GM18526 (cell line): ENCODE data around the gene SEL1L3.

Experiments
- POLR2A ChIP-seq: IDR thresholded peaks from 3 replicates; pipeline ENCODE4 v1.6.1; 2011; ENCODE audit not compliant: insufficient read length; ENCODE audit errors: extremely low read depth

Gene SEL1L3

DNA sequence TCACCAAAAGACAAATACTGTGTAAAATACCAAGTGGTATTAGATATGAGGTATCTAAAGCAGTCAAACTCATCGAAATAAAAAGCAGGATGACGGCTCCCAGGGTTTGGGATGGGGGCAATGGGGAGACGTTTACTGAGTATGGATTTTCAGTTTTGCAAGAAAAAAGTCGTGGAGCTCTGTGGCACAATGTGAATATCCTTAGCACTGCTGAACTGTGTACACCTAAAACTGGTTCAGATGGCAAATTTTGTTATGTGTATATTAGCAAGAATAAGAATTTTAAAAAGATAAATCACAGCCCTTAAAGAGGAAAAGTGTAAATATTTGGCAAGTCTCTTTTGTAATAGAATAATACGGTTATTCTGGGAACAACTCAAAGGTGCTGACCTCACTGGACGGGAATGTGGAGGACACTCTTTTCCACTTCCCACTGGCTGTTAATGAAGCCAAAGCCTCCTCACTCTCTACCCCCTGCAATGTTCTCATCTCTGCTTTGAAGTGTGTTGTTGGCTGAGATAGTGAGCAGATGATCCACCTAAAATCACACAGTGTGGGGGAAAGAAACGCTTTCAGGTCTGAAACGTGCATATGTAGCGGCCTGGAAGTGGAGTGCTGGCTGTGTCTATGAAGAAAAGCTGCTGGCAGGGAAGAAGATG, 49.2 kb downstream of the SEL1L3 start:
- no peak for TF ChIP-seq POLR2A

DNA sequence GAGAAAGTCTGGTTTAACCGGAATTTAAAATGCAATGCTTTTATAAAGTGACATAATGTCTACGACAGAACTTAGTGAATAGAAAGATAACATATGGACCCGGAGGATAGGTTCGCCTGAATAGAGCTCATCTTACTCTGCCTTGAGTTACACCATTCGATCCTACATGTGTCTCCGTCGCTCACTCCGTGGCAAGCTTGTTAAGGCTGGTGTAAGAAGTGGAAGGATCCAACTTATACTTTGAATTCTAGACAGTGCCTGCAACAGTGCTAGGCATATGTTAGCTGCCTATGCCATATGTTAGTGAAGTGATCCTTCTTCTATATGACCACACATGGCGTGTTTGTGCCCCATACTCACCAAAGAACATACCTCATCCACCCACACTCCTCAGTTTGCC, 50.9 kb downstream of the SEL1L3 start:
- TF ChIP-seq POLR2A: no peak

DNA sequence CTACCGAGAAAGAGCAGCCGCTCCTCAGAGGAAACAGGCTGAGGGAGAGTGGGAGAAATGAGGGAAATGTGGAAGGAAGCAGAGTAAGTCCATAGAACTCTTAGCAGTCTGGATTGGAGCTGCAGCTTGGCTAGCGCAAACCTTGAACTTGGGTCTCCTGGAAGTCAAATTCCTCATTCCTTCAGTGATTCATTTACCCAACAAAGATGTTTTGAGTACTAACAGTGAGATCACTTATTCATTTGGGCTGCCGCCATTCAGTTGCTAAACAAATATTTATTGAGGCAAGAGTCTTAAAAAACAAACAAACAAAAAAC, 51.5 kb downstream of the SEL1L3 start:
- TF ChIP-seq POLR2A: no peak

DNA sequence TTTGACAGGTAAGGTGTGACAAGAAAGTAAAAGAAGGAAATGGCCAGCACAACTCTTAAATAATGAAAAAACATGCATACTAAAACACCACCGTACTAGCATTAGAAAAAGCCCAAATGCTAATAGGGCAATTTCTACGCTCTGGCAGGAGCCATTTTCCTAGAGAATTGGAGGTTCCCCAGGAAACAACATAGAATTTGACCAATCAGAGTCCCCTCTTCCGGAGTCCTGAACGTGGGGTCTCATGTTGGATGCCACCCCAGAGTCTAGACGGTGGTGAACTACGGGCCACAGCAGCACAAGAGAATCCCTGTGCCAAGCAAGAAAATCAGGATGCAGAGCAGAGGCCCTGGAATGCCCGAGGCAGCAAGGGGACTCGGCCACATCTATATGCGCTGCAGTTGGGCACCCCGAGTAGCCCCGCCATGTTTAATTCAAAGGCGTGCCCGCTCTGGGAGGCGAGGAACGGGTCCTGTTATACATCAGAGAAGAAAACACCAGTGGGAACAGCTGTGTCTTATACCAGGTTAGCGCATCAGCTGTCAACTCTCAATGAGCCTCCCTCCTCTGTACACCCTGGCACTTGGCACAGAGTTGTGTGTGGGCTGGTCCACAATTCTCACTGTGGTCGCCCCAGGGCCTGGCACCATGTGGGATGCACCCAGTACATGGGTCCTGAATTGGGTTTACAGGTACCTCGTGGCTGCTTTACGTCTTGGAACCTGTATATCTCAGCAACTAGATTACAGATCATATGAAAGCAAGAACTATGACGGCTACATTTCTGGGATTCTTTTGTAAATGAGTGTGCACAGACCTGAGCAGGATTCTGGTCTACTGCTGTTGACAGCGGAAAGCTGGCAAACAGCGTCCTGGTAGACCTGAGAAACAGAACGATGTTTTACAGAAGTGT, 52.1 kb downstream of the SEL1L3 start:
- no peak for TF ChIP-seq POLR2A

DNA sequence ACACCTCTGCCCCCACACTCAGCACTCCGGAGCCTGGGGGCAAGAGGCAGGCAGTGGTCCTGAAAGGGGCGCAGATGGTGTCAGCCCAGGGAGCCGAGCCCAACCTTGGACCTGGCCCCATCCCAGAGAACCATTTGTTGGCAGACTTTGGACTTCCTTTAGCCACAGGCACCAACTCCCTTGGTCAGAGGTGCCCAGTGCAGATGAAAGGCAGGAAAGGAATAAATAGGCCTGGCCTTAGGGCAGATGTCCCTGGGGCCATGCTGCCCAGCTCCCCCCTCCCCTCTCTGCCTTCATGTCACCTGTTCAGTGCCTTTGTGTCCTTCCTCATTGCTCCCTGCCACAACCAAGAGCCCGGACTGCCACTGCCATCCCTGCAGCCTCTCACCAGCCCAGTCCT, 52.8 kb downstream of the SEL1L3 start:
- no peak for TF ChIP-seq POLR2A

DNA sequence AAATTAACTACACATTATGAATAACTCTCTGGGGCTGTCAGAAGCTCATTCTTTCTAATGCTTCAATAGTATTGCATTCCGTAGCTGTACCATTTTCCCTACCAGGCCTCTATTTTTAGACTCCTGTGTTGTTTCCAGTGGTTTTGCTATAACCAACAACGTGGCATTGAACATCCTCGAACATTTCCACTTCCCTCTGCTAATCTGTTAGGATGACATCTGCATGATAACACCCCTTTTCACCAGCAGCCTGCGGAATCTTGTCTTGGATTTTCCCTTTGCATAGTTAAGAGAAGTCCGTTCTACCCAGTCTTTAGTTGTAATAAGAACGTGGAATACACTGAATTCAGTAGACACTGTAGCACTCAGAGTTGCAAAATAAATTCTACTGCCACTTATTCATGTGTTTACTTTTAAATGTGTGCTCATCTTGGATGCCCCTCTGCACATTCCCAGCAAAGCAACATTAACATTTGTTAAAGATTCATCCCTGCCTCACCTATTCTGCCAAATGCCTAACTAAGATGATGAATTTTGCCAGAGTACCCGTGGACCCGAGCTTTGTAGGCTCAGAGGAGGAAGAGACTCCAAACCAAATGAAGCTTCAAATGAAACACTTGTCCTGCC, 55.6 kb downstream of the SEL1L3 start:
- no peak for TF ChIP-seq POLR2A

DNA sequence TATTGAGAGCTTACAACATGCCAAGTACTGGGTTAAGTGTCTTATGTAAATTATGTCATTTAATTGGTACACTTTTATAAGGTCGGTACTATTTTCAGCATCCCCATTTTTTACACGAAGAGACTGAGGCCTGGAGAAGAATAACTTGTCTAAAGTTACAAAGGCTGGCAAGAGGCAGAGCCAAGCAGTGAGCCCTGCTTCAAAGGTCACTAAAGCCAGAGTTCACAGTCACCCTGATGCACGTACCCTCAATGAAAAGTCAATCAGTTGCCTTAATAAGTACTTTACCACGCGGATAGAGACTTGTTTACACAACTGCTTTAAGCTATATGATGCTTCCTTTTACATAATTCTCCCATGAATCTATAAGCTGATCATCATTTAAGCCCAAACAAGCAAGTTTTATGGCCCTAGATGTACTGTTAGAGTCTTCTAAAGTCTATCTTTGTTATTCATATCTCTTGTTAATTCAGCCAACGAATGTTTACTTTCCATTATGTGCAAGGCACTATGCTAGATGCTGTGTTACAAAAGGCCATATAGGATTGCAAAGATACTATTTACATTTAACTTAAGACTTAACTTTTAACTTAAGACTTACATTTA, 57.4 kb downstream of the SEL1L3 start:
- no peak for TF ChIP-seq POLR2A

DNA sequence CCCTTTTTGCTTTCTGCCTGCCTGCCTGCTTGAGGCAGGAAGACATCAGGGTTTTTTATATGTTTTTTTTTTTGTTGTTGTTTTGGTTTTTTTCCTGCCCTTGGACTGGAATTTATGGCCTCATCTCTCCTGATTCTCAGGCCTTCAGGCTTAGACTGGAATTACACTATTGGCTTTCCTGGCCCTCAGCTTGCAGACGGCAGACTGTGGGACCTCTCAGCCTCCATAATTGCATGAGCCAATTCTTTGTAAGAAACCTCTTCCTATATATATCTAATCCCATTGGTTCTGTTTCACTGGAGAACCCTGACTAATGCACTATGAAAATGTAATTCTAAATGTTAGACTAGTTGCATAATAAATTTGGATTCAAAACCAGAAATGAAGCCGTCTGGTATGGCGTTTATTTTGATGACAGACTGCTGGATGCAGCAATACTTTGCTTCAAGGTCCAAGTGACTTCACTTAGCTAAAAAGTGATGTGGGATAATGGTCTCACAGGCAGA, 59.0 kb downstream of the SEL1L3 start:
- TF ChIP-seq POLR2A: no peak

DNA sequence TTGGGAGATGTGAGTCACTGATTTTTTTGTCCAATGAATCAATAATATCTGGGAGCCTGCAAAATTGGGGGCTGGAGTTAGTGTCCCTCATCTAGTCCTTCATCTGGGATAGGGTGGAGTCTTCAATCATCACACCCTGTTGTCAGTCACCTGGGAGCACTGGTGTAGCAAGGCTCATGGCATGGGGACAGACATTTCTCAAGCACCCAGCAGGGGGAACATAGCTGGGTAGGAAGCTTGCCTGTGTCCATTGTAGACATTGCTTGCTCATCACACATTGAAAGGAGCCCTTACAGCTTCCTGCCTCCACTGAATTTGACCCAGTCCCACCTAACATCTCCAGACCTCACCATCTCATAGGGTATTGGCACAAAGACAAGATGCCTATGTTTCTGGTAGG, 61.2 kb downstream of the SEL1L3 start:
- no peak for TF ChIP-seq POLR2A

DNA sequence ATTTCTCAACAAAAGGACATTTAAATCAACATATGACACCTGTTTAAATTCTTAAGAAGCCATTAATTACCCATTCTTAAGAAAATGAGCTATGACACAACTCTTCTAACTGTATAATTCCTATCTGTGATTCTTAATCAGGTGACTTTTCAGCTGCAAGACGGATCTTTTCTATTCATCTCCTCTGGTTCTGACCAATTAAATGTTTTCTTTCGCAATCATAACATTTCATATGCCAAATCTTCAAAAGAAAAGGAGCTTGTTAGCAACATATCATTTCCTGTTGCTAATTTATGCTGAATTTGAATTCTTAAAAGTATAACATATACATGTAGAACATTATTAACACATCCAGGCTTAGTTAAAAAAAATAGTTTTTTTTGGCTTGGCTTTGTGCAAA, 62.5 kb downstream of the SEL1L3 start:
- TF ChIP-seq POLR2A: no peak

DNA sequence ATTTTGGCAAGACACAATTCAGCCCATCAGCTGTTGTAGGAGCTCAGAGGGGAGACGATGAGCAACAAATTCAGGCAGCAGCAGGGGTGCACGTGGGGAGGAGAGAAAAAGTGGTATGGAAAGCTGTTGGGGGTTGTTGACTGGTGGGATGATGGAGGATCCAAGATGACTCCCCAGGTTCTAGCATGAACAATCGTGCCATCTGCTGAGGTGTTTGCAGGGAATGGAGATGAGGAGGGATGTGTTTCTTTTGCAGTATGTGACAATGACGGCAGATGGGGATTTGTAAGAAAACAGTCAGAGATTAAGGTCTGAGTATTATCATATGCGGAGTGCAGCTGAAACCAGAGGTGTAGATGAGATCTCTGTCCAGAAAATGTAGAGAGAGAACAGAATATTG, 63.3 kb downstream of the SEL1L3 start:
- TF ChIP-seq POLR2A: no peak

DNA sequence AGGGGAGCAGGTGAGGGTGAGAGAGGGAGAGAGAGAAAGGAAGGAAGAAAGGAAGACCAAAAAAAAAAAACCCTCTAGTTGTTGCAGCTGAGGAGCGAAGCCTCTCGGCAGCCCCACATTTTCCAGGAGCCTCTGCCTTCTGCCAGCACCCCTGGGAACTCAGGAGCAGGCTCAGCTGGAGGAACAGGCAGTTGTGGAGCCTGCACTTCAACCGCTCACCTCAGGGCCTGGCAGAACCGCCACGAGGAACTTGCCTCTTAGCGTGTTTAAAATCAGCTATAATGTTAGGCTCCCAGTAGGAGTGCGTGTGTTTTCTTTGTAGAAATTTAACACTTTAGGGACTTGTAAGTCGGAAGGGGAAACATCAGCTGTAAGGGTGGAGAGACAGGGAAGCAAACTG, 65.7 kb downstream of the SEL1L3 start:
- no peak for TF ChIP-seq POLR2A

DNA sequence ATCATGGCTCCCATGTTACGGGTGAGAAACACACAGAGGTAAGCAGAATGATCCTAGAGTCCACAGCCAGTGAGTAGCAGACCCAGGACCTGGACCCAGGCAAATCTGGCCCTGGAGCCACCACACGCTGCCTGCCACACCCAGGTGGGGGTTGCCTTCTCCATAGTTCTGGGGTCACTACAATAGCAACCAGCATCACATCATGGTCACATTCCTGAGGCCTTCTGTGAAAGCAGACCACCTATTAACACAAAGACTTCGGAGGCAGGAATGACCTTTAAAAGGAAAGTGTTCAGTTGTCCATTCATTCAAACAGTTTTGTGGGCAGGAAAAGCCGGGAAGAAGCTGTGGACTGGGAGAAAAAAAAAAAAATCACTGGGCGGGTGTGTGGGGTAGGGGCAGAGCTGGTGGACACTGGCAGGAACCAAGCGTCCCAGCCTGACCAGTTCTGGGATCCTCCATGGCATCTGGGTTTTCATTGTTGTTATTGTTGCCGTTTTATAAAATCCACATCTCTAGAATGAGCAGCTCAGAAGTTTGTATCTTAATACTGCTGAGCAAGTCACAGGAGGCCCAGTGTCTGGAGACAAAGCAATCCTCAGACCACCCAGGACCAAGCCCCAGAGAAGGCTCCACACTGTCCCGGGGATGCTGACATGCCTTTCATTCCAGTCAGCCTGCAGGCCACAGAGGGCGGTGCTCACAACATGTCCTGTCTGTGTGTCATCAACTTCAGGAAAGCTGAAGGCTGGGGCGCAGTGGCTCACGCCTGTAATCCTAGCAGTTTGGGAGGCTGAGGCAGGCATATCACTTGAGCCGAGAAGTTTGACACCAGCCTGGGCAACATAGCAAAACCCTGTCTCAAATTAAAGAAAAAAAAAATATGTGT, 67.0 kb downstream of the SEL1L3 start:
- TF ChIP-seq POLR2A: no peak

DNA sequence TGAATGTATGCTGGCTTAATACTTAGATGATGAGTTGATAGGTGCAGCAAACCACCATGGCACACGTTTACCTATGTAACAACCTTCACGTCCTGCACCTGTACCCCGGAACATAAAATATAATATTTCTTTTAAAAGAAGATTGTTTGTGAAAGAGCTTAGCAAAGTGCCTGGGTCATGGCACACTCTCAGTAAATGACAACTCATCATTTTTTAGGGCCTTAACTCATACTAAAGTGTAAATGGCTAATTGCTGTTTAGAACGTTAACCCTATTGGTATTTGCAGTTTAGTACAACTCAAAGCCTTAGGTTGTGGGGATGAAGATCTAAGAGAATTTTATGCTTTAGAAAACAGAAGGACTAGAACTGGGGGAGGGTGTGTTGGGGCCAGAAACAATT, 67.7 kb downstream of the SEL1L3 start:
- no peak for TF ChIP-seq POLR2A

DNA sequence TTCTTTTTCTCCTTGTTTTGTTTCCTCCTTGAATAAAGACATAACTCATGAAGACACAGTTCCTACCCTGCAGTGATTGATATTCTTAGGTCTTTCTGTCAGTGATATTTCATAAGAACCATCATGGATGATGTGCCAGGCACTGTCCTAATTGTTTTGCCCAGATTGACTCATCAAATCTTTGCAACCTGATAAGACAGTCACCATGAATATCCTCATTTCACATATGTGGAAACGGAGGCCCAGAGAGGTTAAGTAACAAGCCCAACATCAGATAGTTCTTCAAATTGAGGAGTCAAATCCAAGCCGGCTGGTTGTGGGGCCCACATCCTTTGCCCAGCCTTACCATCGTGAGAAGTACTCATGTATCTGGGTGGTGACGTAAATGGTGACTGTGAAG, 69.9 kb downstream of the SEL1L3 start:
- TF ChIP-seq POLR2A: no peak
